GM19025 (cell line): Measurements from ENCODE around the gene ASPRV1.
"Not testable (repeated sequence)": the region's sequence is repeated elsewhere in the genome, so short reads cannot be mapped to it uniquely, and the experiment has no call there.

ENCODE experiments used
- ATAC-seq: cut with Tn5 transposase; IDR thresholded peaks from one replicate; pipeline ENCODE4 v1.9.1; 2021; ENCODE audit warnings: mild to moderate bottlenecking, low read depth, moderate library complexity; ENCODE audit not compliant: unreplicated experiment

Gene ASPRV1

DNA sequence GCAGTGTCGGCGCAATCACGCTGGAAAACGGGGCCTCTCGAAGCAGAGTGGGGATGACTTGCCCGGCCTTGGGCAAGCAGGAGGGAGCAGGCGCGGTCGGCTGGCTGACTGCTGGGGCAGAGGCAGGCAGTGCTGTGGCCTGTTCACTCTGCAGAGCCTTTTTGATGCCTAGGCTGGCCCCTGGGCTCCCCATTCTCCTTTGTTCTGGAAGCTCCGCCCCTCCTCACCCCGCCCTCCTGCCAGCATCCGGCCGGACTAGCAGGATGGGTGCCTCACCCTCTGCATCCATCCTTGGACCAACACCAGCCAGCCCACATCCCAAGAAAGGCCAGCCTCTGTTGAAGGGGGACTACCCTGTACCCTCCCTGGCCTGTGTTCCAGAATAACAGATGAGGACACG is at the start of gene ASPRV1:
ASPRV1 (minus strand) TSS at position 136 of the 400 bp plus-strand sequence. CDS start 195 bp downstream, outside the sequence.
- no peak for ATAC-seq

DNA sequence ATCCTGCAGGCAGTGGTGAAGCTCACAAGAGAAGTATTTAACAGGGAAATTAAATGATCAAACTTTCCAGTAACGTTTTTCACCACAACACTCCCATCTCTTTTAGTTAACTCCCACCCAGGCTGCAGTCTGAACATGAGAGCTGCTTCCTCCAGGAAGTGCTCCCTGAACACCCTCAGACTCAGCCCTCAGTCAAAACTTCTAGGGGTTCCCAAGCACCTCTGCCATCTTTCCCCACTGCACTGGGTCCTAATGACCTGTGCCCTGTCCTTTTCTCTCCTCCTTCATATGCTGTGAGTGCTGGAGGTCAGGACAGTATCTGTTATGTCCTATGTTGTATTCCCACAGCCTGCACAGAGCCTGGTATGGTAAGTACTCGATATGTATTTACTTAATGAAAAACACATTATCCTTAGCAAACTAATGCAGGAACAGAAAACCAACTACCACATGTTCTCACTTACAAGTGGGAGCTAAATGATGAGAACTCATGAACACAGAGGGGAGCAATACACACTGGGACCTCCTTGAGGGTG is 49.2 kb upstream of the ASPRV1 start:
- no peak for ATAC-seq

DNA sequence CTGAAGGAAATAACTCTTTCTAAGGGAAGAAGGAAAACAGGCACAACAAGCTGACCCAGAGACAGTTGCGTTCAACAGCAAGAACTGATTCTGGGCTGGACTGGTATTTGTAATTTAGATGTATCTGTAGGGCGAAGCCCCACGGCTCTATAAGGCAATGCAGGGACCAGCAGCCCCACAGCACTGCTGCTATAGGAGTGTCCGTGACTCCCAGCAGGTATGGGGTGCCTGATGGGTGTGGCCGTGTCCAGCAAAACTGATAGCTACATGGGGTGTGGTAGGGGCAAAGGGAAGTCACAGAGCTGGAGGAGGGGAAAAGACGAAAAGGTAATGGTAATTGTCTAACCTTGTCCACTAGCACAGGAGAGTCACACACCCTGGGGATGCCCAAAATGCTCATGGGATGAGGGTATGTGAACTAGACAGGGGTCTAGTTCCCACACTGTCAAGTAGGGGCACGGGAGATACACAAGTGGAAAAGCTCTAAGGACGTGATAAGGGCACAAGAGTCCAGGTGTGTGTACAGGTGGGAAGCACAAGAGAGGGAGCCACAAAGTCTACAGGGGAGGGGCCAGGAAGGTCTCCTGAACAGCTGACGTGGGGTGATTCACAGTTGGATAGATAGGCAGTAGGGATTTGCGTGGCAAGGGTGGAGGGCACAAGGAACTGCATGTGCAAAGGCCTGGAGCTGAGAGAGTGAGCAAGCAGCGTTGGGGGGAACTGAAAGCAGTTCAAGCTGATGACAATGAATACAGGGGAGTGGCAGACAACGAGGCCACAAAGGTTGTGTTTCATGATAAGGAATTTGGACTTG is 48.5 kb upstream of the ASPRV1 start:
- ATAC-seq = no peak

DNA sequence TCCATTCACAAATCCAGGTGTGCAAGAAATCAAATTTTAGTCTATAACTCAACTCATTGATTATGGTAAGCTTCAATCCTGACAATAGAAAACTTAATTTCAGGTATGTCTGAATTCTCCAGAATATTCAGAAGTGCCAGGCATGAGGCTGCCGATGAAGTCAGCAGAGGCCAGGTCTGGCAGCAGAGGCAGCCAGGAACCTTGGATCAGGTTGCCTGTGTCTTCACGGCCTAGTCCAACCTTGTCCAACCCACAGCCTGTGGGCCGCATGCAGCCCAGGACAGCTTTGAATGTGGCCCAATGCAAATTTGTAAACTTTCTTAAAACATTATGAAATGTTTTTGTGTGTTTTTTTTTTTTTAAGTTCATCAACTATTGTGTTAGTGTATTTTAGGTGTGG is 46.9 kb upstream of the ASPRV1 start:
- no peak for ATAC-seq

DNA sequence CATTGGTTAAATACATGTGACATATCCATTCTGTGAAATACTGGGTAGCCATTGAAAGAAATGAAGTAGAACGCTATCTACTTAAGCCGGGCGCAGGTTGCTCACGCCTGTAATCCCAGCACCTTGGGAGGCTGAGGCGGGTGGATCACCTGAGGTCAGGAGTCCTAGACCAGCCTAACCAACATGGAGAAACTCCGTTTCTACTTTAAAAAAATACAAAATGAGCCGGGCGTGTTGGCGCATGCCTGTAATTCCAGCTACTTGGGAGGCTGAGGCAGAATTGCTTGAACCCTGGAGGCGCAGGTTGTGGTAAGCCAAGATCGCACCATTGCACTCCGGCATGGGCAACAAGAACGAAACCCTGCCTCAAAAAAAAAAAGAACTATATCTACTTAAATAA is 45.7 kb upstream of the ASPRV1 start:
- ATAC-seq = no peak

DNA sequence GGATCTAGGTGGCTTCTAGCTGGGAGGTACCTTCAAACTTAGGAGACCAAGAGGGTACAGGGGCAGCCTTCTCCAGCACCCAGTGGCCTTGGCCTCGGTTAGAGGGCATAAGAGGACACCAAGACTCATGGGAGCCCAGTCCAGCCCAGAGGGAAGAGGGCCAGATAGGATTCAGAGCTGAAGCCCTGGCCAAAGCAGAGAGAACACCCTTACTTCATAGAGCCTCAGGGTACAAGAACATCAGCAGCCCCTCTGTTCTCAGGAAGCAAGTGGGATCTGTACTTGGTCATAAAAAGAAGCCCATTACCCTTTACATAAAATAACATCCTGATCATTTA is 45.0 kb upstream of the ASPRV1 start:
- no peak for ATAC-seq

DNA sequence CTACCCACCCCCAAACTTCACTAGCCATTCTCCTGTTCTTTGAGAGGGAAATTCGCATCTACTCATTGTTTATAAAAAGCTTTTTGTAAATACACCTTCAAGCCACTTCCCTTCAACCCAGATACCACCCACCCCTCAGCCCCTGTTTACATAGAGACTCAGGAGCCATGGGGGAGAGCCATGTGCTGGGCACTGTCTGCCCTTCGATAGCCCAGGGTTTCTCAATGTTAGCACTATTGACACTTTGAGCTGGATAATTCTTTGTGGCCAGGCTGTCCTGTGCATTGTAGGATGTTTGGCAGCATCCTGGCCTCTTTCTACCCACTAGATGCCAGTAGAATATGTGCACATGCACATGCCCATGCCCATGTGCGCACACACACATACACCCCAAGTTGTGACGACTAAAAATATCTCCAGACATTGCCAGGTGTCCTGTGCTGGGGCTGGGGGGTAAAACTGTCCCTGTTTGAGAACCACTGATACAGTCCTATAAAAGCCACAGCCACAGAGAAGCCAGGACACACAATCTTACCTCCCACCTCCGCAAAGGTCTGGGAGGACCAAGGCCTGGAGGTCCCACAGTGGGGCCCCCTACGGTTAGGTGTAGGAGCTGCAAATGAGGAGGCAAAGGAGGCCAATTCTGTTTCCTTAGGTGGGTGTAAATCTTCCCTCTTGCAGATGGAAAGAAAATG is 44.5 kb upstream of the ASPRV1 start:
- no peak for ATAC-seq

DNA sequence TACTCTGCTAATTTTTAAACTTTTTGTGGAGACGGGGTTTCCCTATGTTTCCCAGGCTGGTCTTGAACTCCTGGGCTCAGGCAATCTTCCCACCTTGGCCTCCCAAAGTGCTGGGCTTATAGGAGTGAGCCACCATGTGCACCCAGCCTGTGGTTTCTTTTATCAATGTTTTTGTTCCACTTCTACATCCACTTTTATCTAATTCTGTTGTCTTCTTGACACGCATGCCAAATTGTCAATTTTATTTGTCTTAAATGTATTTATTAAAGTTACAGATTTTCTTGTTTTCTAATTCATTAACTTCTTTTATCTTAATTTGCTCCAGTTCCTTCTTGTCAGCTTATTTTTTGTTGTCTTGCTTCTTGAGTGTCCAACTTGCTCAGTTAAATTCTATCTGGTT is 43.8 kb upstream of the ASPRV1 start:
- ATAC-seq = no peak

DNA sequence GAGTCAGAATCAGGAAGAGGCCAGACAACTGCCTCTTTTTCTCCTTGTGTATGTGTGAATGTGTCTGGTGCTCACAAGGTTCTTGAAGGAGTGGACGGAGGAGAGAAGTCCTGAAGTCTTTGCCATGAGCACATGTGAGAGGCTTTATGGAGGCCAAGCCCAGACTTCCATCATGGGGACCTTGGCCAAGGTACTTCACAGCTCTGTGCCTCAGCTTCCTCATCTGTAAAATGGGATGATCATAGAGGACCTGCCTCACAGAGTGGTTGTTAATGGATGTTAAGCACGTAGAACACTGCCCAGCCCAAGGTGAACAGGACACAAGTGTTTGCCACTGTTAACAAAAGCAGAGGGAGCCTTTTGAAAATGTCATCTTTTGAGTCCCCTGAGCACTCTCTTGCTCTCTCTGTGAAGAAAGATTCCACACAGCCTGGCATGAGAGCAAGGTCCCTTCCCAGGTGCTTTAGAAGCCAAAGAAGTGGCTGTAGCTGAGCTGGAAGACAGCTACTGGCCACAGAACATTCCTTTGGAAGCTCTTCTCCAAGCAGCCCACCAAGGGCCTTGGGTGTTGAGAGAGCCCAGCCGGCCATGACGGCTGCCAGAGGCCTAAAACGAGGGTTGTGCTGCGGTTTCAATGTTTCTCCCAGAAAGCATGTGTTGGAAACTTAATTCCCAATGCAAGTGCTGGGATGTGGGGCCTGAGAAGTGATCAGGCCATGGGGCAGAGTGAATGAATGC is 41.8 kb upstream of the ASPRV1 start:
- no peak for ATAC-seq

DNA sequence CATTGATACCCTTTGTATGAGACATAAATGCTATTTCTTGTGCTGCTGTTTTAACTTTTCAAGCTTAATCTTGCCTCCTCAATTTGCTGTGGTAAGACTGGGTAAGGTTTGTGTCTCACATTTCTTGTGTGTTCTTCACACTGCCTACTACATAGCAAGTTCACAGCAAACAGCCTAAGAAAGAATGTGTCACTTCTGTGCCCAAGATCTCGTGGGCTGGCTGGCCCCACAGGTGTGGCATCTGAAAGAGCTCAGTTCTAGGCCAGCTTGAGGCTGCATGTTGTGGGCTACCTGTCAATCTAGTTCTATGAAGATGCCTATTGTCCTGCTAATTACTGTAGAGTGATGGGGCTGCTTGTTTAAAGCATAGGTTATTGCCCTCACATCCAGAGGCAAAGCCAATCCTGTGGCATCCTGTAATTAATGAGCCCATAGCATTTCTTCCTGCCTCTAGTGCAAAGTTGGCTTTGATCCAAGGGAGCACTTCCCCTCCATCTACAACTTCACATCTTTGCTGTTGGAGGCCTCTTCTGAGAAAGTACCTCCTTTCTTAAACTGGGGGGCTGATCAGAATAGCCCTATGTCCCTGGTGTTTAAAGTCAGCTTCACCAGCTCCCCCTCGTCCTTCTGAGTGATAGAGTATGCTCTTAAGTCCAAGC is 40.9 kb upstream of the ASPRV1 start:
- ATAC-seq = no peak

DNA sequence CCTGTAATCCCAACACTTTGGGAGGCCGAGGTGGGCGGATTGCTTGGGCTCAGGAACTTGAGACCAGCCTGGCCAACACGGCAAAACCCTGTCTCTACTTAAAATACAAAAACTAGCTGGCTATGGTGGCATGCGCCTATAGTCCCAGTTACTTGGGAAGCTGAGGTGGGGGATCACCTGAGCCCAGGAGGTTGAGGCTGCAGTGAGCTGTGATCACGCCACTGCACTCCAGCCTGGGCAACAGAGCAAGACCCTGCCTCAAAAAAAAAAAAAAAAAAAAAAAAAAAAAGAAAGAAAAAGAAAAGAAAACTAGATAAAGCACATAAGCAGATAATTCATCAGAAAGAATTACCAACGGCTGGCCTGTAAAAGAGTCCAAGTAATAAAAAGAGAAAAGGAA is 39.1 kb upstream of the ASPRV1 start:
- not testable (repeated sequence) for ATAC-seq

DNA sequence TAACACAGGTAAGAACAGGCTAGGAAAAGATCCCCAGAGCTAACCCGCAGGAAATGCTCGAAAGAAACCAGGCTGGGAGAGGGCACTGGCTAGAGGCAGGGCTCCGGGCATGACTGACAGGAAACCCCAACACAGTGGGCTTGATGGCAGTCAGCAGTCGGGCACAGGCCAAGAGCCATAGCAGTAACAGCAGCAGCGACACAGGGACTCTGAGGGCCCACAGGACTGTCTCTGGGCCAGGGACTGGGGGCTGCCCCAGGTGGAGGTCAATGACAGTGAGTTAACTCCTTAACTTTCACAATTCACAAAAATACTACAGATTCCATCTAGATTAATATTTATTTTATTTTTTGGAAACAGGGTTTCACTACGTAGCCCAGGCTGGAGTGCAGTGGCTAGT is 37.3 kb upstream of the ASPRV1 start:
- no peak for ATAC-seq

DNA sequence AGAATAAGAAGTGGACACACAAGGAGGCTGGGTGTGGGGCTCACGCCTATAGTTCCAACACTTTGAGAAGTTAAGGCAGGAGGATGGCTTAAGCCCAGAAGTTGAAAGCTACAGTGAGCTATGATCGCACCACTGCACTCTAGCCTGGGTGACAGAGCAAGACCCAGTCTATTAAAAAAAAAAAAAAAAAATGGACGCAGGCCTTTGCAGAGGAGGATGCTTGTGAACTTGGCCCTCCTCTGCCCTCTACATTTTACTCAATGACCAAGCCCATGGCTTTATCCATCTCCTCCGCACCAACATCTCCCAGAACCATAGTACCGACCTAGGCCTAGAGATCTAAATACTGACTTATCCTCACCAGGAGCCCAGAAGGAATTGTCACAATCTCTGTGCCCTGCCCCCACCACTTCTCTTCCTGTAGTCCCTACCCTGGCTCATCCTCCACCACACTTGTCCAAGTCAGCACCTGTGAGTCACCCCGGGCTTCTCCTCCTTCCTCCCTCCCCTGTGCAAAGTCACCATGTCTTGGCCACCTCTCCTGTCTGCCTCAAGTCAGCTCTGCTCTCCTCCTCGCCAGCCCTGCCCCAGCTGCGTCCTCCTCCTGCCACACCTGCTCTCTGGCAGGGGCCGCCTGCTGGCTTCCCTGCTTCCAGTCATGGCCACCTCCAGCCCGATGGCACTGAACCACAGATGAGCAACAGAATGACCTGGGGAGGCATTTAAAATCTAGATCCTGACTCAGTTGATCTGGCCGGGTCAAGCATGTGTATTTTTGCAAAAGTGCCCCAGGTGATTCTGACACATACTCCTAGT is 35.8 kb upstream of the ASPRV1 start:
- no peak for ATAC-seq

DNA sequence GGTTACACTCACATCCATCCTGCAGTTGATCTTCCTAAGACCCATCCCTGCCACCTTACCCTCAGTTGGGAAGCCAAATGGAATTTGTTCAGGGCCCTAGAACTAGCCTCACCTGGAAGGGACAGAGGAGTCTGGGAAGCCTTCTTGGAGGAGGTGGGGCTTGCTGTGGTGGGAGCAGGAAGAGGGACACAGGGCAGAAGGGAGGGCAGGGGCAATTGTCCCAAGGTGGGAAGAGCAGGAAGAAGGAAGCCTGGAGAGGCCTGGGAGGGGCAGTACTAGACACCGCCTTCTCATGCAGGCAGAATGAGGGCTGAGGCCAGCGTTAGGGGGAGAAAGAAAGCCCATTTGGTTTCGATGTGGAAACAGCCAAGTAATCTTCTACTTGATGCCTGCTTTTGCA is 34.1 kb upstream of the ASPRV1 start:
- no peak for ATAC-seq

DNA sequence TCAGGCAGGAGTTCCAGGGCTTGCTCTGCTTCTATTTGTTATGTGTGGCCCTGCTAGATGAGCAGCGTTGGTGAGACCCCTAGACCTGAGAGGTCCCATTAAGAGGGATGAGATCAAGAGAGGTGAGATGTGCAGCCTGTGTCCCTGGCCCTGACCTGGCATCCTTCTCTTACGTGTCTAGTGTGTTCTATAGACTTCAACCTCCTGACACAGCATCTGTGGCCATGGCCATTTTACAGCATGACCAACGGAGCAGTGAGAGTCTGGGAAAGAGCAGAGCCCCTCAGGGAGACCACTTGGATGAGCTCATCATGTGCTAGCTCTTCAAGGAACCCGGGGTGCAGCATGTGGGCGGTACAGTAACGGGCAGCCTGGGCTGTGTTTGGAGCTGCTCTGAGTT is 32.7 kb upstream of the ASPRV1 start:
- no peak for ATAC-seq

DNA sequence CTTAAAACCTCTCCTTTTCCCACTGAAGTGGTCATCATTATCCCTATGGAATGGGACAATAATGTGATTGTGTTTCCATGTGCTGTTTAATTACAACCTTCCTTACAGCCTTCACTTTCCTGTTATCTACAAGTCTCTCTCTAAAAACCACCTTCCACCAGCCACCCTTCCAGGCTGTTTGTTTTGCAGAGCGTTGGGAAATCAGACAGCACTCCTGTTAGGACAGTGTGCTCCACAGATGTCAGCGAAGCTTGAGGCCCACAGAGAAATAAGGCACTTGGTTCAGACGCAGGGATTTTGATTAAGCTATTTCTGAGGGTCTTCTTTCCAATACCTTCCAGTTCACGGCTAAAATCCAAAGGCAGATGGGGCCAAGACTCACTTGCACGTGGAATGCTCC is 32.3 kb upstream of the ASPRV1 start:
- no peak for ATAC-seq

DNA sequence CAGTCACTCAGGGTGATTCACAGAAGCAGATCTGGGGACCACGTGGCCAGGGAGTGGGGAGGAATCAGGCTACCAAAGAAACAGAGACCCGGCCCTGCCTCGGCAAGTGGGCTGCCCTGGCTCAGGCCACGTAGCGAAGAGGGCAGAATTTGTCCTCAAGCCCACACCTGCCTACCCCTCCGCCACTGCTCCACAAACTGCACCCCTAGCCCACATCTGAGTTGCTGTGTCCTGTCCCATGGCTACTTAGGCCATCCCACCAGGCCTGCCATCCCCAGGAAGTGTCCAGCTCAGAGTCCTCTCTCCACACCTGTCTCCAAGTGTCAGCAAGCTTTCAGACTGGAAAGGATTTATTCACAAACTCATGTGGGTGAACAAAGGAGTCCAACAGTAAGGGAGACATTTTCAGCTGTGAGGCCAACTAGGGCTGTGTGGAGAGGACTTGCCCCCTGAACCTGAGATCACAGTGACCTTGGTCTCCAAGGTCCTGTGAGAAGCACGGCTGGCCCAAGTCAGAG is 31.7 kb upstream of the ASPRV1 start:
- ATAC-seq = no peak

DNA sequence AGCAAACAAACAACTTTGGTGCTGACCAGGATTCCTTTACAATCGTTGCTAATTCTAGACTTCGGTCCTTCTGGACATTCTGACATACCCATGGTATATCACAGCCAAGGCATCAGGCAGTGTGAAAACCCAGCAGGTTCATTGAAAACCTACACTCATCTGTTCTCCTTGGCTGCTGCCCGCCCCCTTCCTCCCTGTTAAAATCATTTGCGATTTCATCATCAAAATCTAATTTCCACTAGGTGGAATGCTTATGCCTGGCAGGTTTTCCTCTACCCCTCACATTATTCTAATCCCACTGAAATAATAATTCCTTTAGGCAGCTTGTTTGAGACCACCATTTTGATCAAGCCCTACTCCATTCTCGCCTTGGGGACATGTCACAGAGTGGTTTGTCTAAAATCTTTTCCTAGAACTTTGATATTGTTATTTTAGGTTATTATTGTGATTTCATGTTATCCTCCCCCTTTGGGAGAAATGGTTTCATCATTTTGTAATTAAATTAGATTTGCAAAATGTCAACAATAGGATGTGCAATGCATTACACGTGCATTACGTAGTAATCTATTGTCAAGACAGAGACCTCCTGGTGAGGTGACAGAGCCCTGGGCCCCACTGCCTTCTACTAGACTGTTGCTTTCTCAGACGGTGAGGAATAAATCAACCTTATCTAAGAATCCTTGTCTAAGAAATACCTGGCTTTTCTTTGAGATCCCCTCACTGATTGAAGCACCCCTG is 31.0 kb upstream of the ASPRV1 start:
- no peak for ATAC-seq
